Ovary (tissue), 3 donors: ENCODE data around the gene ARMC6.

Source experiments
- CTCF ChIP-seq, 3 donors: fragments of 450-650 bp in 2 of 3; fragments of 200-600 bp in 1 of 3; IDR thresholded peaks; one replicate each; pipeline versions ENCODE4 v1.5.1 to v1.8.0; 2016 to 2022; ENCODE audit warnings: antibody characterized with exemption in 3 of 3, mild to moderate bottlenecking in 1 of 3
- EP300 ChIP-seq: sonication (generic); formaldehyde crosslinking; IDR thresholded peaks from one replicate; pipeline ENCODE4 v1.6.1; 2017; ENCODE audit warnings: antibody characterized with exemption
- donor health status: DM: no; HTN: no; CAD: no.

GRCh38 chr19:19052921-19053320, 19.5 kb downstream of the ARMC6 start:
- TF ChIP-seq CTCF (IDR thresholded peaks at IDR 0.05): no peak
- no peak for TF ChIP-seq EP300
